Urothelium cell line (cell line): ENCODE data around the gene COMMD7.
"Not testable (repeated sequence)": the region's sequence is repeated elsewhere in the genome, so short reads cannot be mapped to it uniquely, and the experiment has no call there.

Experiments
- DNase-seq: peaks from one replicate; pipeline ENCODE4 v3.0.0; 2011; ENCODE audit warnings: low spot score, mixed read lengths
- FAIRE-seq: peaks from 2 replicates; lab custom pipeline; 2011; peaks lifted over from hg19 to GRCh38; lab: Jason Lieb, UNC

COMMD7 gene

GRCh38 chr20:32737371-32738223, 5.7 kb downstream of the COMMD7 start:
- FAIRE-seq (no peak), DNase-seq (no peak)

GRCh38 chr20:32731882-32732266, 11.4 kb downstream of the COMMD7 start:
- FAIRE-seq, result no peak
- DNase-seq, result no peak

- DNase-seq, FAIRE-seq: not testable (repeated sequence)
Measured at GRCh38 chr20:32729334-32729733, 13.9 kb downstream of the COMMD7 start.

GRCh38 chr20:32728435-32728834, 14.8 kb downstream of the COMMD7 start:
- not testable (repeated sequence) for FAIRE-seq, DNase-seq

- peak; percentile 47 for DNase-seq
- no peak for FAIRE-seq
Measured at GRCh38 chr20:32727683-32728082, 15.6 kb downstream of the COMMD7 start.

GRCh38 chr20:32718749-32719348, 24.4 kb downstream of the COMMD7 start:
- no peak for DNase-seq
- no peak for FAIRE-seq

GRCh38 chr20:32711346-32711745, 31.9 kb downstream of the COMMD7 start:
- no peak for FAIRE-seq
- DNase-seq, result no peak

GRCh38 chr20:32709632-32710121, 33.6 kb downstream of the COMMD7 start:
- FAIRE-seq (no peak), DNase-seq (no peak)

GRCh38 chr20:32709029-32709631, 34.1 kb downstream of the COMMD7 start:
- not testable (repeated sequence) for DNase-seq, FAIRE-seq

- DNase-seq, result no peak
- FAIRE-seq, result no peak
Measured at GRCh38 chr20:32707691-32708581, 35.3 kb downstream of the COMMD7 start.

- DNase-seq (no peak), FAIRE-seq (no peak)
Measured at GRCh38 chr20:32706486-32706885, 36.8 kb downstream of the COMMD7 start.

GRCh38 chr20:32702706-32703425, 40.4 kb downstream of the COMMD7 start:
- FAIRE-seq (no peak), DNase-seq (no peak)

GRCh38 chr20:32697608-32698007, 45.7 kb downstream of the COMMD7 start:
- FAIRE-seq, result no peak

GRCh38 chr20:32695089-32695488, 48.2 kb downstream of the COMMD7 start:
- FAIRE-seq, result no peak
- no peak for DNase-seq

More at GRCh38 chr20:32697608-32698007, 45.7 kb downstream of the COMMD7 start:
- no peak for DNase-seq

GRCh38 chr20:32688966-32689365, 54.3 kb downstream of the COMMD7 start:
- DNase-seq, FAIRE-seq: not testable (repeated sequence)

GRCh38 chr20:32687180-32687532, 56.1 kb downstream of the COMMD7 start:
- FAIRE-seq (no peak), DNase-seq (no peak)

GRCh38 chr20:32686530-32687179, 56.6 kb downstream of the COMMD7 start:
- FAIRE-seq, result no peak
- no peak for DNase-seq

GRCh38 chr20:32685541-32686529, 57.4 kb downstream of the COMMD7 start:
- no peak for FAIRE-seq
- DNase-seq, result no peak
